B cell (primary cell): ENCODE data around the gene TOMM40L.

ENCODE experiments used
- CTCF ChIP-seq: fragments of 200-600 bp; IDR thresholded peaks from one replicate; pipeline ENCODE4 v1.8.0; 2022; ENCODE audit warnings: antibody characterized with exemption, mild to moderate bottlenecking
- EZH2 ChIP-seq: IDR thresholded peaks from 2 replicates; pipeline ENCODE4 v1.6.1; 2012; ENCODE audit warnings: borderline replicate concordance, low read depth, mild to moderate bottlenecking, moderate library complexity, low read length; ENCODE audit not compliant: insufficient read depth, poor library complexity, severe bottlenecking

GRCh38 chr1:161201836-161202712, 23.8 kb upstream of the TOMM40L start, which contains the start of gene NDUFS2:
- TF ChIP-seq CTCF (no peak), EZH2 (no peak)
